GM10248 (cell line): Measurements from ENCODE around the gene STEEP1.

Source experiments
- CTCF ChIA-PET: fragments of 300-600 bp; sonication (Branson Sonifier 250); formaldehyde crosslinking; extraction: SDS; loops from one replicate; lab custom pipeline; 2021; ENCODE audit warnings: antibody characterized with exemption; lab: Yijun Ruan, JAX
- POLR2A ChIA-PET: fragments of 350-650 bp; sonication (Branson Sonifier 250); formaldehyde crosslinking; extraction: SDS; loops from one replicate; lab custom pipeline; 2020; ENCODE audit warnings: antibody characterized with exemption; lab: Yijun Ruan, JAX
- DNase-seq: peaks from one replicate; pipeline ENCODE4 v3.0.0; 2012; ENCODE audit errors: extremely low spot score
- CTCF ChIP-seq: IDR thresholded peaks from 2 replicates; pipeline ENCODE4 v1.5.1; 2012; ENCODE audit warnings: mild to moderate bottlenecking, low read depth; ENCODE audit errors: extremely low read depth, missing control alignments, control extremely low read depth

The STEEP1 gene

GRCh38 chrX:119565107-119565663 lies at the start of gene STEEP1:
Gene STEEP1, minus strand, starts transcription at chrX:119565409. Its CDS starts 54 bp downstream, at chrX:119565355.
- CTCF ChIA-PET = no interaction called here
- peak; percentile 84 for DNase-seq
- POLR2A ChIA-PET = interaction anchor here (1.5 kb wide), 1 partner anchor 9 kb away, joined by 6 read pairs; the partner anchor contains the start of gene UBE2A
- TF ChIP-seq CTCF = no peak

GRCh38 chrX:119614776-119615175 lies 49.6 kb upstream of the STEEP1 start:
- CTCF ChIA-PET = no interaction called here

GRCh38 chrX:119607018-119607389 lies 41.8 kb upstream of the STEEP1 start:
- CTCF ChIA-PET = interaction anchor here (1.3 kb wide), 1 partner anchor 10 kb away, joined by 4 read pairs; no protein-coding TSS in a partner anchor
- TF ChIP-seq CTCF = no peak
- no peak for DNase-seq
- POLR2A ChIA-PET = no interaction called here

More at GRCh38 chrX:119614776-119615175, 49.6 kb upstream of the STEEP1 start:
- TF ChIP-seq CTCF = no peak
- DNase-seq = no peak
- POLR2A ChIA-PET = no interaction called here

GRCh38 chrX:119606280-119607017 lies 41.2 kb upstream of the STEEP1 start, which contains the start of gene NKRF:
Gene NKRF, minus strand, starts transcription at chrX:119606424.
- CTCF ChIA-PET = interaction anchor here (0.8 to 1.3 kb wide), 4 partner anchors 10 to 123 kb away, joined by 3 to 4 read pairs (median 4); no protein-coding TSS in a partner anchor
- POLR2A ChIA-PET = interaction anchor here (1.1 kb wide), 1 partner anchor 185 kb away, joined by 6 read pairs; the partner anchor contains the start of gene RPL39
- no peak for TF ChIP-seq CTCF
- DNase-seq = peak; percentile 81

- CTCF ChIA-PET = interaction anchor here (0.8 to 1.2 kb wide), 3 partner anchors 56 to 124 kb away, joined by 3 to 4 read pairs (median 3); no protein-coding TSS in a partner anchor
- DNase-seq = peak; percentile 34
- POLR2A ChIA-PET = interaction anchor here (0.6 to 1.3 kb wide), 3 partner anchors 130 to 186 kb away, joined by 3 to 6 read pairs (median 5); partner anchors contain the start of gene RPL39
- TF ChIP-seq CTCF = no peak
Observed at GRCh38 chrX:119605464-119606279, 40.5 kb upstream of the STEEP1 start.
